ENCODE results near the gene LIME1.

DNA sequence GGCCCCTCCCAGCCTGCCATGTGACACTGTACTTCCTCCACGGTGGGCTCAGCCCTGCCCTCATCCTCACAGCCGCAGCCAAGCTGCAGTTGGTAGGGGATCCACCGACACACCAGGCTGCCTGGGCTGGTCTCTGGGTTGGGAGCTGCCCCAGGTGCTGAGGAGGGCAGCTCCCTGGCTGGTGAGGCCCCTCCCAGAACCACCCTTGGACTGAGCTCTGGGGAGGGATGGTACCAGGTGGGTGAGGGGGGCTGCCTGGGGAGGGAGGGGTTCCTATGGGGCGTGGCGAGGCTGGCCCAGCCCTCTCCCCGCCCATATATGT, 40.2 kb upstream of the LIME1 start:
- TF ChIP-seq, protein P1, sequence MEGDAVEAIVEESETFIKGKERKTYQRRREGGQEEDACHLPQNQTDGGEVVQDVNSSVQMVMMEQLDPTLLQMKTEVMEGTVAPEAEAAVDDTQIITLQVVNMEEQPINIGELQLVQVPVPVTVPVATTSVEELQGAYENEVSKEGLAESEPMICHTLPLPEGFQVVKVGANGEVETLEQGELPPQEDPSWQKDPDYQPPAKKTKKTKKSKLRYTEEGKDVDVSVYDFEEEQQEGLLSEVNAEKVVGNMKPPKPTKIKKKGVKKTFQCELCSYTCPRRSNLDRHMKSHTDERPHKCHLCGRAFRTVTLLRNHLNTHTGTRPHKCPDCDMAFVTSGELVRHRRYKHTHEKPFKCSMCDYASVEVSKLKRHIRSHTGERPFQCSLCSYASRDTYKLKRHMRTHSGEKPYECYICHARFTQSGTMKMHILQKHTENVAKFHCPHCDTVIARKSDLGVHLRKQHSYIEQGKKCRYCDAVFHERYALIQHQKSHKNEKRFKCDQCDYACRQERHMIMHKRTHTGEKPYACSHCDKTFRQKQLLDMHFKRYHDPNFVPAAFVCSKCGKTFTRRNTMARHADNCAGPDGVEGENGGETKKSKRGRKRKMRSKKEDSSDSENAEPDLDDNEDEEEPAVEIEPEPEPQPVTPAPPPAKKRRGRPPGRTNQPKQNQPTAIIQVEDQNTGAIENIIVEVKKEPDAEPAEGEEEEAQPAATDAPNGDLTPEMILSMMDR (IDR thresholded peaks at IDR 0.05): no peak
- no peak for TF ChIP-seq POLR2A (IDR thresholded peaks at IDR 0.05)
